GM19238 (cell line): ENCODE data around the gene ARHGEF1.
"Not testable (repeated sequence)": the region's sequence is repeated elsewhere in the genome, so short reads cannot be mapped to it uniquely, and the experiment has no call there.

ENCODE experiments used
- DNase-seq: peaks from one replicate; pipeline ENCODE4 v3.0.0; 2011; ENCODE audit warnings: low spot score; ENCODE audit not compliant: insufficient read length

Gene ARHGEF1

DNA sequence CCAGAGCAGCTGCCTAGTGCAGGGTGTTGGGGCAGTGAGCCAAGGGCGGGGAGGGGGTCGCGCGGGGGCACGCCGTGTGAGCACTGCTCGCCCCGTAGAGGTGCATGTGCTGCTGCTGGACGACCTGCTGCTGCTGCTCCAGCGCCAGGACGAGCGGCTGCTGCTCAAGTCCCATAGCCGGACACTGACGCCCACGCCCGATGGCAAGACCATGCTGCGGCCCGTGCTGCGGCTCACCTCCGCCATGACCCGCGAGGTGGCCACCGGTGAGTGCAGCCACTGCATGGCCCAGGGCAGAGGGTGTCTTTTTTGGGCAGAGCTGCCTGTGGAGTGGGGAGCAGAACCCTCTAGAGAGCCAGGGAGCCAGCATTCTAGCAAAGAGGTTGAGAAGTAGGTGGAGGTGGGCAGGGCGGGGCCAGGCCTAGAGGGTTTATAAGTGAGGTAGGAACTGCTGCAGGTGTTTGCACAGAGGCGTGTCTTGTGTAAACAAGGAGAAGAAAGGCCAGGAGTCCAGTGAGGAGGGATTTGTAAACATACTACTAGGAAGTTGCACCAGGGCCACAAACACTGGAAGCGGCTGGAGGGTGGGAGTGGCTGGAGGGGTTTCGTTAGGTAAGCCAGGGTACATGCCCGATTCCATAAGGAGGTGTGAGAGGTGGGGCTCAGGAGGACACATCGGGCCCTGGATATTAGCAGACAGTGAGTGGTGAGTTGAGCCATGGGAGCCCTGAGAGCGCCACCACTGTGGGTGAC, 21.3 kb downstream of the ARHGEF1 start:
- DNase-seq, result no peak

DNA sequence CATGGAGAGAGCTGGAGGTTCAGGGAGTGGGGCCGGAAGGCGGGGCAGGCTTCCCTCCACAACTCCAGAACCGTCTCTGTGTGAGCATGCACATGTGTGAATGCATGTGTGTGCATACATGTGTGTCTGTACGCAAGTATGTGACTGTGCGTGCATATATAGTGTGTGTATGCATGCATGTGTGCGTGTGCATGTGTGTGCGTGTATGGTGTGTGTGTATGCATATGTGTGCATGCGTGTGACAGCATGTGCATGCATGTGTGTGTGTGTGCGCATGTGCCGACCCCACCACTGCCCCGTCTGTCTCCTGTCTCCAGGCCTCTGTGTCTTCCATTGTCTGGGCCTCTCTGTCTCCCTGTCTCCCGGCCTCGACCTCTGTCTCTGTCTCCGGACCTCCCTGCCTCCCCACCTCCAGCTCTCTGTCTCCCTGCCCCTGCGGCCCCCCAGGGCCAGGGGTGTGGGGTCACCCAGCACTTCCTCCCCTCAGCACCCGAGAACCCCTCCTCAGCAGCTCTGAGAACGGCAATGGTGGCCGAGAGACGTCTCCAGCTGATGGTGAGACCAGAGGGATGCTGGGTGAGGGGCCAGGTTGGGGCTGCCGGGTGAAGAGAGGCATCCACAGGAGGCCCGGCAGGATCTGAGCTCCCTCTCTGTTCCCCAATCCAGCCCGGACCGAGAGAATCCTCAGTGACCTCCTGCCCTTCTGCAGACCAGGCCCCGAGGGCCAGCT, 22.5 kb downstream of the ARHGEF1 start:
- no peak for DNase-seq

DNA sequence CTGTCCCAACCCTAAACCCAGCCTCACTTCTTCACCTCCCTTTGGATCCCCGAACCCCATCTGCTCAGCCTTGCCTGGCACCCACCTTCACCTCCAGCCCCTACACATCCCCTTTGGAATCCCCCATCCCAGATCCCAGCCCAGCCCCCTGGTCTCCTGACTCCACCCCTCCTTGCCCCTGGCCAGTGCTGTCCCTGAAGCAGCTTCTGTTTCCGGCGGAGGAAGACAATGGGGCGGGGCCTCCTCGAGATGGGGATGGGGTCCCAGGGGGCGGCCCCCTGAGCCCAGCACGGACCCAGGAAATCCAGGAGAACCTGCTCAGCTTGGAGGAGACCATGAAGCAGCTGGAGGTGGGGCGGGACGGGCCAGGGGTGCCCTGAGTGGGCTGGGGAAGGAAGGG, 23.3 kb downstream of the ARHGEF1 start:
- no peak for DNase-seq

DNA sequence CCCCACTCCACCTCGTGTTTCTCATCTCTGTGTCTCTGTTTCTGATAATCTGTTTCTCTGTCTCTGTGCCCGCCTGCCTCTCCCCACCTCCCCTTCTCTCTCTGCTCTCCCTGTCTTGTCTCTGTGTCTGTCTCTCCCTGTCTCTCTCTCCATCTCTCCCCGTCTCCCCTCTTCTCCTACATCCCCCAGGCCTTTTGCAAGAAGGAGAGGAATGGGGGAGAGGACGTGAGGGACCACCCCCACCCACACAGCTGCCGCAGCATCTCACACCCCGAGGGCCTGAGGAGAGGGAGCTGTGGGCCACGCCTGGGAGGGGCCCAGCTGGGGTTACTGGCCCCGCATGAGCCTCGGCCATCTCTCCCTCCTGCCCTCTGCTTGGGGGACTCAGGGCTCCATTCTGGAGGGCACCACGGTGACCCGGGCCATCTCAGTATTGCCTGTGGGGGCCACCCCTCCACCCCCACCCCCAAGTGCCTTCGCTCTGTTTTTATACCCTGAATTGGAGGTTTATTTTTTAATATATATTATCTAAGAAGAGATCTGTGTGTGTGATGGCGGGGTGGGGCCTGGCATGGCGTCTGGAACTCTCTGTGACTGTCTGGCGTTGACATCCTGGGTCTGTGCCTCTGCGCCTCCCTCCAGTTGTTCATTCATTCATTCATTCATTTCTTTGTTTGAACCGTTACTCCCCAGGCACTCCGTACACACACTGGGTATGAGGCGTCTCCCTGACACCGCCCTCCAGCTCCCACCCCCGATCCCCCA, 24.1 kb downstream of the ARHGEF1 start:
- DNase-seq, result no peak

DNA sequence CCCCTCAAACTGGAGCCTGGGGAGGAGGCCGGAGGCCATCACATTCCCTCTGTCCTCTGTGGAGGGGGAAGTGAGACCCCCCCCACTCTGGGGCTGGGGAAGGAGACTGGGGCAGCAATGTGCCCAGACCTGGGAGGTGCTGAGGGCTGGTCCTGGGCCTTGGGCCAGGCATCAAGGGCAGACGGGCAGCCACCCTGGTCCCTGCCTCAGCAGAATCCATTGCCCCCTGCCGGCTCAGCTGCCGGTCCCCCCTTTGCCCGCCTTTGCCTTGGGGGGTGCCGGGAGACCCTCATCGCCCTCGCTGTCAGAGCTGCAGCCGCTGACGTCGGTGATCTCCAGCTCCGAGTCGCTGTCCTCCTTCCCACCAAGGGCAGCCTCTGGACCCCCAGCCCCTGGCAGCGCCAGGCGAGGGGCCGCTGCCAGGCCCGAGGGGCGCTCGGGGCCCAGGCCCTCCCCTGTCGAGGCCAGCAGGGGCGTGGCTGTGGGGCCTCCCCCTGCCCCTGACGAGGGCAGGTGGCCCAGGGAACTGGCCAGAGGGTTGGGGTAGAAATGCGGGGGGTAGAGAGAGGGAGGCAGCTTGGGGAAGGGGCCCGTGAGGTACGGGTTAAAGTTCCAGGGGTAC, 25.1 kb downstream of the ARHGEF1 start:
- DNase-seq, result no peak

DNA sequence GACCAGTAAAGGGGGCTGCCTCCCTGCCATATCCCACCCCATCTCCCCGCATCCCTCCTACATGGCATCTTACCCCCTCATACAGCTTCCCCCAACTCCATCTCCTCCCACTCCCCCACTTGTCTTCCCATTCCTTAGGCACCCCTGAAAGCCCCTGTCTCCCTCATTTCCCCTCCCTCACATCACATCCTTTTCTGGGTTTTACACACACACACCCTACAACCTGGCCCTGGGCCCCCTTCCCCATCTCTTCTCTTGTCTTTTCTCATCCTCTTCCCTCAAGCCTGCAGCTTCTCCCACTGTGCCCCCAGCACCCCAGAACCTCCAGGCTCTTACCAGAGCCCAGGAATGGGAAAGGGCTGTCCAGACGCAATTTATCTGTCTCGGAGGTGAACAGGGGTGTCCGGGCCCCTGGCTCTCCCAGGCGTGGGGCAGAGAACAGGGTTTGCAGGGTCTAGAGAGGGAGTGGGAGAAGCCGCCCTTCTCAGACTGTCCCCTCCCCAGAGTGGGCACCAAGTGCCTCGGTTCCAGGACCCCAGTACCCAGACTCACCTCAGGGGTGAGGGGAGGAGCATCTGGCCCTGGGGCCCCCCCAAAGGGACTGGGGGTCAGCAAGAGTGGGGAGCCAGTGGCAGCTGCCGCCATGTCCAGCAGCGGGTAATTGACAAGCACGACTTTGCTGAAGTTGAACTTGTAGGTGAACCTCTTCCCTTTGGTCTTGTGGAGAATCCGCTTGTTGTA, 25.9 kb downstream of the ARHGEF1 start:
- DNase-seq, result no peak

DNA sequence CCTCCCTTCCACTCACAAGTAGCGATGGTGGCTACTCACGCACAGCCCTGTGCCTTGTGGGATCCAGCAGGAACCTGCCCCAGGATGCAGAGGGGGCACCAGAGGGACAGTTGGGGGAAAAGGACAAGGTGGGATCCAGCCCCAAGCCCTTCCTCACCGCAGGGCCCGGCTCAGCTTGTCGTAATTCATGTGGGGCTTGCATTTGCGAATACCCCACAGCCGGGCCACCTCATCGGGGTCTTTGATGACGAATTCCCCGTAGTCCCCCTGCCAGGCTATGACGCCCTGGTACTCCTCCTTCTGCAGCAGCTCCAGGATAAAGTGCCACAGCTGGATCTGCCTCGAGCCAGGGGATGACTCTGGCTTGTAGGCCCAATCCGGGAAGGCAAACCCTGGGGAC, 26.7 kb downstream of the ARHGEF1 start:
- no peak for DNase-seq

DNA sequence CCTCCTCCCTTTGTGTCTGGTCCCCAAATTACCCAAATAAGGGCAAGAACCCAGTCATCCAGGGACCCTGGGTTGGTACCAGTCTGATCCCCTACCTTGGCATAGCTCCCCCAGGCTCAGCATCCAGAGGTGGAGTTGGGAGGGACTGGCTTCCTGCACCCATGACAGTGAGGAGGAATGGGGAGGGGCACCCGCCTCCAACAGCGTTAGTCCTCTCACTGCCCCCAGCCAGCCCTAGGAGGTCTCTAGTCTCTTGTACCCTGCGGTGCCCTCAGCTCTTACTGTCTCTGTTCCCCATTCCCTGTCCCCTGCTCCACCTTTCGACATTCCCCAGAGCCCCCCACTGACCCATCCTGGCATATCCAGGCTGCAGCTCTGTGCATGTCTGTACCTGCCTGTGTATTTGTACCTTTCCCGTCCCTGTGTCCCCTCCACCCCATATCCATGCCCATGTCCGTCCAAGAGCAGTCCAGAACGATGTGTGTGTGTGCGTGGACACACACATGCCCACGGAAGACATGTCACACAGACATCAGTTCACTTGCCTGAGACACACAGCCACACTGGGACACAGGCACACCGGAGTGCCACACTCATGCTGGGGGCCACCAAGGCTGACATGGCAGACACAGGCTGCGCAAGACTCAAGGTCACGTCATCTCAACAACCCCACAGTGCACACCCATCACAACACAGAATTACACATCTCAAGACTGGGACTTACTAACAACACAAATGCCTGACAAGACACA, 27.4 kb downstream of the ARHGEF1 start:
- no peak for DNase-seq

DNA sequence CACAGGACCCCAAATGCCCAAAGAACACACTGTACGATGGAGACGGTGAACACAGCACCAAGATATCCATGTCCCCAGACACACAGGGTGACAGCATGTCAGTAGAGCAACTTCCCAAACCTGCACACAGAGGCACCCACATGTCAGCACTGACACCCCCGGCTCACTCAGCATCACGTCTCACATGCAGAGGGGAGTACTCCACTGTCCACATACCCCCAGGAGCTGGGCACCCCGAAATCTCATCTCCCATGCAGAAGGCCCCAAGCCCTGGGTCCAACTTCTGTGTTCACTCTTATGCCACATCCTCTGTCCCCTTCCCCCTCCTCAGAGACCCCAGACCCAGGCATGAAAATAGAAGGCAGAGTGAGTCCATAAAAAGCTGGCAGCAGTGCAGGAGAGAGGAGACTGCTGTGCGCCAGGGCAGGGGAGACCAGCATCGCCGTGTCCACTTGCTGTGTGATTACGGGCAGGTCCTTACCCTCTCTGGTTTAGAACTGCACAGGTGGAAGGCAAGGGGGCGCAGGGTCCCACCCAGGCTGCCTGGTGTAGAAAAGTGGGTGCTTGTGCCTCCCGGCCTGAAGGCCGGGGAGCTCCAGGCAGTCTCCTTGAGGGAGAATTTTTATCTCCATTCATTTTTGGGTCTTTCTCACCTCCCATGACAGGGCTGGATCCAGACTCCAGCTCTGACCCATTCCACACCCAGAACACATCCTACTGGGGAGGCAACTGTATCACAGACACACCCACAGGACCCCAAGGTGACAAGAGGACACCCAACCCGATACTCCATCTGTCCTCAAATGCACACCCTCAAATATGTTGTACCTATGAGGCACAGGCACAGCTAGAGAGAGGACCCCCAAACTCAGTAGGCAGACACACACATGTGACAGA, 28.3 kb downstream of the ARHGEF1 start:
- DNase-seq, result no peak

DNA sequence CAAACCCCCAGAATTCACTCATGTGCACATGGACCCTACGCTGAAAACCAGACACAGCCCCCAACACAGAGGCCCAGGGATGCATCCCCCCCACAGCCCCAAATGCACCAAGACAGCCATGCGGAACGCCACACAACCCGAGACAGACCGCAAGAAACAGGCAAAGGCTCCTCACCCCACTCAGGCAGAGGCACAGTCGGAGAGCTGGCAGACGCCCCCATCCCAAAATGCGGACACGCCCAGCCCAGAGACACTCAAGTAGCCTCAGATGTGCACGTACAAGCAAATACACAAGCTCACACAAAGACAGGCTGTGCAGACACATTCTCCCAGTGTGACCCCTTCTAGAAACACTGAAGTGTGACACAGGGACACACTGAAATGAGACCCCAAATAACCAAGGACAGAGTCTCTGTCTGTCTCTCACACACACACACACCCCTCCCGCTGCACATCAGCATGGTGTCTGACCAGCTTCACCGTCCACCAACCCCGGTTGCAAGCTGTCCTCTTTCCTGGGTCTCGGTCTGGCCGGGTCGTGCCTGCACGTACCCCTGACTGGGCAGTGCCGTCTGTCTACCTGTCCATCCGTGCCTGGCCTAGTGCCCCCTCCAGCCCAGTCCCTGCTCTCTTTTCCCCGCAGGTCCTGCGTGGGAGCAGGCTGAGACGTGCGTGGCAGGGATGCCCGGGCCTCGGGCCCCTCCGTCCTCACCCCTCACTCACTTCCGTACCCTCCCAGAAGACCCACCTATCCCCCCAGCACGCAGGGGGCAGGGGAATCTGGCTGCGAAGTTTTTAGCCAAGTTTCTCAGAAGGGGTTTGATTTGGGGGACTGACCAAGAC, 29.1 kb downstream of the ARHGEF1 start:
- no peak for DNase-seq

DNA sequence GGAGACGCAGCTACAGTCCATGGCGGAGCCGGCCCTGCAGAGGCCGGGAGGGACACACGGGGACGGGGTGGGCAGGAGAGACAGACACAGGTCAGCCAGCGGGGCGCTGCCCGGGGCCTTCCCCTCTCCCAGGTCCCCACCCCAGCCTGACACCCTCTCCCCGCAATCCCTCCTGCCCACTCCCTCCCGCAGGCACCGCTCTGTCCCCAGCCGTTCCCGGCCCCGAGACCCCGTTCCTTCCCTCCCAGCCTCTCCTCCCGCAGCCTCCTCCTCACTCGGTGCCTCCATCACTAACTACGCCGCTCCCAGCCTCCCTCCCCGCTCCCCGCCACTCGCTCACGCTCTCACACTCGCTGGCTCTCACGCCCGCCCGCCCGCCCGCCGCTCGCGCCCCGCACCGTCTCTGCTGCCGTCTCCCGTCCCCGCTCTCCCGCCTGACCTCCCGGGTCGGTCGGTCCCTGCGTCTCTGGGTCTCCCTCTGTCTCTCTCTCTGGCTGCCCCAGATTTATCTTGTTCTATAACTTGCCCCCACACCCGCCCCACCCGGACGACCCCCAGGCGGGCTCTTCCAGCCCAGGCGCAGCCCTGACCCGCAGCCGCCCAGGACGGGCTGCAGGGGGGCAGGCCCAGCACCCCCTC, 30.0 kb downstream of the ARHGEF1 start:
- no peak for DNase-seq

DNA sequence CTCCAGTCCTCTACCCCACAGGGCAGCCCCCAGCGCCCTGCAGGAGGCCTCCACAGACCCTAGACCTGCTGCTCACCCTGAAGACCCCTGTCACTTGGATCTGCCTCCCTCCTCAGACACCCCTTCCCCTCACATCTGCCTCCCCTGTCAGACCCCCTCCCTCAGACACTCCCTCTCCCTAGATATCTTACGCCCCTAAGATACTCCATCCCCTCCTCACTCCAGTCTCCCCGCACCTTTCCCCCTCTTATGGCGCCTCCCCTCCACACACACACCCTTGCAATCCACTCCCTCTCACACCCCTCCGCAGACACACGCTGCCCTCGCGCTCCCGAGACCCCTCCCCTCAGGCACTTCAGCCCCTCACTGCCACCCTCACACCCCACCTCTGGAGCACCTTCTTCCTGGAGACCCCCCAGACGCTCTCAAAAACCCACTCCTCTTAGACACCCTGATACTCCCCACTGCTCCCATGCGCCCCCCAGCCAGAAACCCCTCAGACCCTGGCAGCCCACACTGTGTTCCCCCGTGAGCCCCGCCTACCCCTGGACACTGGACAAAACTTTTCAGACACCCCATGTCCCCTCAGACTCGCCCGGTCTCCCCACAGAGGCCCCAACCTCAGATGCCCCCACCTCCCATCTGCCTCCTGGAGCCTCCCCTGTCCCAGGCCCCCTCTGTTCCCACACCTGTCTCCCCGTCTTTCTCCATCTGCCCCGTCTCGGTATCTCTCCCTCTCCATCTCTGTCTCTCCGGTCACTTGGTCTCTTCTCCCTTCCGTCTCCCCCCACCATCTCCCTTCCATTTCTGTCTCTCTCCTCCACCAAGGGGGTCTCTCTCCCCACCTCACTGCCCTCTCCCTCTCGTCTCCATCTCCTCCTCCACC, 30.8 kb downstream of the ARHGEF1 start:
- DNase-seq, result no peak

DNA sequence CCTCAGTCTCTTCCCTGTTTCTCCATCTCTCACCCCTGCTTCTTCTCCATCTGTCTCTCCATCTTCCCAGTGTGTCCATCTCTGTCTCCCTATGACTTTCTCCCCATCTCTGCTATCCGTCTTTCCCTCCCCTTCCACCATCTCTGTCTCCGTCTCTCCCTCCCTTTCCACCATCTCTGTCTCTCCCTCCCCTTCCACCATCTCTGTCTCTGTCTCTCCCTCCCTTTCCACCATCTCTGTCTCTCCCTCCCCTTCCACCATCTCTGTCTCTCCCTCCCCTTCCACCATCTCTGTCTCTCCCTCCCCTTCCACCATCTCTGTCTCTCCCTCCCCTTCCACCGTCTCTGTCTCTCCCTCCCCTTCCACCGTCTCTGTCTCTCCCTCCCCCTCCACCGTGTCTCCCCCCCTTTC, 31.4 kb downstream of the ARHGEF1 start:
- not testable (repeated sequence) for DNase-seq

DNA sequence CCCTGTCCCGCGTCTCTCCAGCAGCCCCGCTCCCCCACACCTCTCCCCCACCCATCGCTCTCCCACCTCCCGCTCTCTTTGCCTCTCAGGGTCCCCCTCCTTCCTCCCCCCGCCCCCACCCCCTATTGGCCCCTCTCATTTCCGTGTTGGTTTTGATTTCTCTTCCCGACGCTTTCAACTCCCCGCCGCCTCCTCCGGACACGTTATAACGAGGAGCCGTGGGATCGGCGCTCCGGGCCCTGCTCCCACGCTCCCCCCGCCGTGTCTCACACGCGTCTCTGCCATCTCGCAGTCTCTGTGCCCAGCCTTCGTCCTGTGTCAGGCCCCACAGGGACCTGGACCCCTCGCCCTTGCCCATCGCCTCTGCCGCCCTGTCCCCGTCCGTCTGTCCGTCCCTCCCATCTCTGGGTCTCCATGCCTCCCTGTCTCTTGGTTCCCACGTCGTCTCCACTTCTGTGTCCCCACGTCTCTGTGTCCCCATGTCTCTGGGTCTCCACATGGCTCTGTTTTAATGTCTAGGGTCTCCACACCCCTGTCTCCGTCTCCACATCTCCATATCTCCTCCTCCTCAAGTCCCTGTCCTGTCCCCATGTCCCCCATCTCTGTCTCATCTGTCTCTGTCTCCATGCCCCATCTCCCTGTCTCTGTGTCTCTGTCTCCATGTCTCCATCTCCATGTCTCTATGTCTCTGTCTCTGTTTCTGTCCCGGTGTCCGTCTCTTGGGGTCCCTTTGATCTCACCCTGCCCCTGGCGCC, 32.2 kb downstream of the ARHGEF1 start:
- no peak for DNase-seq

DNA sequence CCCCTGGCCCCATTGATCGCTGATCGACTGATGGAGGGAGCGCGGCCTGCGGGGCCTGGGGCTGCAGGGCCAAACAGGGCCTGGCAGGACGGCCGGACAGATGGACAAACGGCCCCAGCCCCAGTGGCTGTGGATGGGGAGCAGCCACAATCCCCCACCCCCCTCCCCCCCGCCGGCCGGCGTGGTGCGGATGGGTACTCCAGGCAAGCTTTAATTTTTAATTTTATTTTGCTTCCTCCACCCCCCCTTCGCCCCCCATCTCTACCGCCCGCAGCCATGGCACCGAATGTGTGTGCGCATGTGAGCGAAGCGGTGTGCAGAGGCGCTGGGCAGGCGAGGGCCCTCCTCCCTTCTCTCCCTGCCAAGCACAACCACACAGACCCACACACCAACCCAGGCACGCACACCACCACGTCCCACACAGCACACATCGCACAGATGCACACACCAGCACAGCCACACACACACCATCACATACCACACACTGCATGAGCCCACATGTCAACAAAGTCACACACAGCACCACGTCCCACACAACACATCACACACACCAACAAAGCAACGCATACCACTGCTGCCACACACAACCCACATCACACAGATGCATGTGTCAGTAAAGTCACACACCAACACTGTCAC, 32.9 kb downstream of the ARHGEF1 start:
- no peak for DNase-seq

DNA sequence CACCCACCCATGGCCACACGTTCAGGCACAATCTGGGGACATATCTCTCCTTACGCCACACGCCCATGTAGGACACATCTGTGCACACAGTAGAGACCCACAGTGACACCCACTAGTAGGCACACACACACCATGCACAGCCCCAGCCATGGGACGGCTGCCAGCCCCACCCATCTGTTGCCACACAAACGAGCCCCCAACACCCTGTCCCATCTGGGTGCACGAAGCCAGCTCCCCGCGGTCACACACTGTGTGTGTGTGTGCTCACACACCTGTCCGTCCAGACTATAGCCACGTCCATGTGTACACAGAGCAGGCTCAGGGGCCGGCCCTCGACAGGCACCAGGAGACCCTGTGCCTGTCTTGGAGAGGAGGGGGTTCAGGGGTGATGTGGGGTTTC, 34.7 kb downstream of the ARHGEF1 start:
- DNase-seq, result no peak
